CD4-positive, alpha-beta T cell treated with Interleukin-4 for 4 hours (primary cell): ENCODE results near the gene ATP2B3.

Source experiments
- DNase-seq: peaks from one replicate; pipeline ENCODE4 v3.0.0-alpha.2; 2020

Gene ATP2B3

DNA sequence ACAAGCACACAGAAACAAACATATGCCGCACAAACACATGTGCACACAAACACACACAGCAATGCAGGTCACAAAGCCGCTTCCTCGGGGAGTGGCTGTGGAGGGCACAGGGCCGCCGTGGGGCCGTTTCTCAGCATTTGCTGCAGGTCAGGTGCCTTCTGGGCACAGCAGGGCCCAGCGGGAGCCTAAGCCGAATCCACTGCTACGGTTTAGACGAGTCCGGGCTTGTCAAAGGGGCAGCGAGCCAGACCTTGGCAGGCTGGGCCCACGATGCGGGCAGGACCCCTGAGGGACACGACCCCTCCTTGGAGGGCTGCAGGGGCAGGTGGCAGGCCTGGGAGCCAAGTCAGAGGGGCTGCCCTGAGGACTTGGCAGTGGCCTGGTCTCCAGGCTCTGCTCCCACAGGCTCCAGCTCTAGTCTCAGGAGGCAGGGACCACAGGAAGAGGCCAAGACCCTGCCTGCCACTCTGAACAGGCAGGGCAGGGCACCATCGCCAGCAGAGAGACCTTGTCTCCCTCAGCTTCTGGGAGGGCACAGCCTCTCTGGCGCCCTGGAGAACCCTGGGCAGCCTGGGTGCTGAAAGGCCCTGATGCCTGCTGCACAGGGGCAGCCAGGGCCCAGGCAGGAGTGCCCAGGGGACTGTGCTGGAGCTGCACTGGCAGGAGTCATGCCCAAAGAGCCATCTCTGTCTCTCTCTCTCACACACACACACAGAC lies 5.5 kb upstream of the ATP2B3 start:
- no peak for DNase-seq

DNA sequence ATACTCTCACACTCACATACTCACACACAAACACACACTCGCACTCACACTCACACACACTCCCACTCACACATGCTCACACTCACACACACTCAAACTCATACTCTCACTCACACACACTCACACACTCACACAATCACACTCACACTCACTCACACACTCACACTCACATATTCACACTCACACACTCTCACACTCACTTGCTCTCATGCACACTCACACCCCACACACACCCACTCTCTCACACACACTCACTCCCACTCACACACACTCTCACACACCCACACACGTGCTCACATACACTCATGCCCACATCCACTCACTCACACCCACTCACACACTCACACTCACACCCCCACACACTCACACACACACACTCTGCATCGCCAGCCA lies 4.9 kb upstream of the ATP2B3 start:
- no peak for DNase-seq

DNA sequence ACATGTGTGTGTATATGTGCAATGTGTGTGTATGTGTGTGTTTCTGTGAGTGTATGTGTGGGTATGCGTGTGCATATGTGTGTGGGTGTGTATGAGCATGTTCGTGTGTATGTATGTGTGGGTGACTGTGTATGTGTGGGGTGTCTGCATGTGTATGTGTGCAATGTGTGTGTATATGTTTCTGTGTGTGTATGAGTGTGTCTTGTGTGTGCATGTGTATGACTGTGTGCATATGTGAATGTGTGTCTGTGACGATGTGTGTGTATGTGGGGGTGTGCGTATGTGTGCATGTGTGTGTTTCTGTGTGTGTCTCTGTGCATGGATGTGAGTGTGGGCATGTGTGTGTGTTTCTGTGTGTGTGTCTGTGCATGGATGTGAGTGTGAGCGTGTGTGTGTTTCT lies 4.2 kb upstream of the ATP2B3 start:
- no peak for DNase-seq

DNA sequence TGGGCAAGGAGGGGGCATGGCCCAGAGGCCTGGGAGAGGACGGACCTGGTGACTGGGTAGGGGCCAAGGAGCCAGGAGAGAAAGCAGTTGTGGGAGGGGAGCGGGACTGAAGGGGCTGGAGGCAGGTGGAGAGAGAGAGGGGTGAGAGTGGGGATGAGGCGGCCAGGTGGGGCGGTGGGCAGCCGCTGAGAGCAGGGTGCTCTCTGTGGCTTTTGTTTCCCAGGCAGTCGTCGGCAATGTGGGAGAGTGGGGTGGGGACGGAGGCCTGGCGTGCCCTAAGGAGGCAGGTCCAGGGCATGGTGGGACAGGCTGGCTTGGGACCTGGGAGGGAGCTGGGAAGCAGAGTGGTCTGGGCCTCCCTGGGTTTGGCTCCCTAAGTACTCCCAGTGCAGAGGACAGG lies 3.2 kb upstream of the ATP2B3 start:
- no peak for DNase-seq

DNA sequence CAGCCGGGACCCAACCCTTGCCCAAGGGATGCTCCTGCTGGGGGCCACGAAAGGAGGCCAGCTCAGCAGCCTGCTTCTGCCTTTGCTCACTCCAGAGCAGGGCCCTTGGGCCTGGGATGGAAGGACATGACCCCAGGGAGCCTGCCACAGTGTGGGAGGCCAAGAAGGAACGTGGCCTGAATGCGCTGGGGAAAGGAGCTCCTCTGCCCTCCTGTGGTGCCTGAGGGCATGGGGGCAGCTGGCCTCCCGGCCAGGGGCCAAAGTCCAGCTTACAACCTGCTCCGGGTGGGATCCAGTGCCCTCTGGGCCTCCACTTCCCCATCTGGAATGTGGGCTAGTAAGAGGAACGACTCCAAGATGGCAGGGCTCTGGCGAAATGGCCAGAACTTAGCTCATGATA lies 2.0 kb upstream of the ATP2B3 start:
- DNase-seq: no peak

DNA sequence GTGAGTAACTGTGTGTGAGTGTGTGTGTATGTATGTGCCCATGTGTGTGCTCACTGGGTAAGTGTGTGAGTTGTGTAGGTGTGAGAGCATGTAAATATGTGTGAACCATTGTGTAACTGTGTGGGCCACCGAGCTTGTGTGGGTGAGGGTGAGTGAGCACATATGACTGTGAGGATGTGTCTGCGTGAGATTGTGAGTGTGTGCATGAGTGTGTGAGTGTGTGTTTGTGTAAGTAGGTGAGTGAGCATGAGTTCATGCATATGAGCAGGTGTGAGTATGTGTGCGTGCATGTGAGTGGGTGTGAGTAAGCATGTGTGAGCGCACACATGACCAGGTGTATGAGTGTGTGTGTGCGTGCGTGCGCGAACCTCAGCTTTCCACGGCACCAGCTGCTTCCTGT lies 1.4 kb upstream of the ATP2B3 start:
- no peak for DNase-seq

DNA sequence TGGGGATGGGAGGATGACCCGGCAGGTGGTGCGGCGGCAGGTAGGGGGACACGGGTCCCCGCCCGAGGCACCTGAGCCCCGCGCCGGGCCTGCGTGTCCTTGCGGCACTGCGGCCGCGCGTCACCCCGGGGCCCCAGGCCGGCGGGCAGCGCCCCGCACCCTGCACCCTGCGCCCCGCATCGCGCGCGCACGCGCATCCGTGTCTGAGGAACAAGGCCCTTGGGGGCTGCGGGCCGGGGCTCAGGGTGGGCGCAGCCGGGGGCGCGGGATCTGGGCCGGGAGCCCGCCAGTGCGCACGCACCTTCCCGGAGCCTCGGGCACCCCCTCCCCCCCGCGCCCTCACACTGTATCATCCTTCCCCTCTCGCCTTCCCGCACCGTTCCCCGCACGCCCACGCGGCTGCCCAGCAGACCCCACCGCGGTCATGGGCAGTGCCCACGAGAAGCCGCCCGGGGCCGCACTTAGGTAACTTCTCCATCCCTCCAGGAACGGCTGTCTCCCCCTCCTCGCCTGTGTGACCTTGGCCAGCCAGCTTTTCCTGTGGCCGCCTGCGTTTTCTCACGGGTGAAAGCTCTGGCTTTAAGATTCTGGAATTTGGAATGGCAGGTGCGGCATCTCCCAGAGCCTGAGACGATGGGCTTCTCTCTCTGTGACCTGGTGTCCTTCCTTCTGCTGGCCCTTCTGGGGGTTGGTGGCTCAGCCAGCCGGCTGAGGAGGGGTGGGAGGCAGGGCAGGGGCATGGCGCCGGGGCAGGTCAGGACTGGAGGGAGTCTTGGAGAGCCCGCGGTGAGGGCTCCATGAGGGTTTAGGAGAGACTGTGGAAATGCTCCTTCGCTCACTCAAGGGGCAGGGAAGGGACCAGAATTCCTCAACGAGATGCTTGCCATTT lies 748 bp downstream of the ATP2B3 start:
- DNase-seq: no peak

DNA sequence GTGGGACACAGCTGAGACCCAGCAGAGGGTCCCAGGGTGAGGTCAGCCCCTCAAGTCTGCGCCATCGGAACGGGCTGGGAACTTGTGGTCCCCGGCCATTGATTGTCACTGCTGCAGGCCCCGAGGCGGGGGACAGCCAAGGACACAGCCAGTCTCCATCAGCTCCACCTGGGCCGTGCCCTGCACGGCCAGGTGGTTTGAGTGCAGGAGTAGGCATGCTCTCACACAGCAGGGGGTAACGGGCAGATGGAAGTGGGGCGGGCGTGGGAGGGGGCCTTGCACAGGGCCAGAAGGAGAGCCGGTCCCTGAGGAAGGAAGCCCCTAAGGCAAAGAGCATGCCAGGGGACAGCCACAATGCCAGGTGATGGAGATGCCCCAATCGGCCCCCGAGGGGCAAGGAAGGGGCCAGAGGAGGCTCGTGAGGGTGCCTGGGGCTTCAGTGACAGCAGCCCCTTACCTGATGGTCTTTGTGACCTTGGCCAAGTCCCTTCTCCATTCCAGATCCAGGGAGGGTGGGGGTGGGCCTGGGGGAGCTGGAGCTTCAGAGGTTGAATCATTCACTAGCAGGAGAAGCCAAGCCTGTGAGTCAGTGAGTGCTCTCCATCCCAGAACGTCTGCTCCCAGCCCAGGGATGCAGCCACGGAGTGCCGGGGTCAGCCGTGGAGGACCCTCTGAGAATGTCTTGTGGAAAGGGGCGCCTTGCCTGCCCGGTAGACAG lies 2.3 kb downstream of the ATP2B3 start:
- DNase-seq: no peak

DNA sequence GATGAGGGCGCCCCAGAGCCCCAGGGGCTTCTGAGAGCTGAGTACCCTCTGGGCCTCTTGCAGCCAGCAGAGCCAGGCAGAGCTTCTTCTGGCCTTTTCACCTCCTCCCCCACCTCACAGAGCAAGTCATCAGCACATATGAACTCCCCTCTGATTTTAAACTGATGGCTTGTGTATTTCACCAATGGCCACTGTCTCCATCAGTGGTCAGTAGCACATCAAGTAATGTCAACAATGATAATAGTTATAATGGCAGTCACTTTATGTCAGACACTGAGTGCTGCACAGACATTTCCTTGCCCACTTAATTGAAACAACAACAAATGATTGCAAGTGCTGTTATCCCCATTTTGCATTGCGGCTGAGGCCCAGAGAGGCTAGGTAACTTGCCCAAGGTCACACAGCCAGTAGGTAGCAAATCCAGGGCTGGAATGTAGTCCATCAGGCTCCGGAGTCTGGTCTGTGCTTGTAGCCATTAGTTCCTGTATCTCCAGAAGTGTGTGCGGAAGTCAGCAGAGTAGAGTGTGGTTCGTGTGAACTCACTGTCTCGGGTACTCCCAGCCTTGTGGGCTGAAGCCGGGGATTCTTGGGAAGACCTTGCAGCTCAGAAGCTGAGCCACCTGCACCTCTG lies 3.0 kb downstream of the ATP2B3 start:
- DNase-seq: no peak

DNA sequence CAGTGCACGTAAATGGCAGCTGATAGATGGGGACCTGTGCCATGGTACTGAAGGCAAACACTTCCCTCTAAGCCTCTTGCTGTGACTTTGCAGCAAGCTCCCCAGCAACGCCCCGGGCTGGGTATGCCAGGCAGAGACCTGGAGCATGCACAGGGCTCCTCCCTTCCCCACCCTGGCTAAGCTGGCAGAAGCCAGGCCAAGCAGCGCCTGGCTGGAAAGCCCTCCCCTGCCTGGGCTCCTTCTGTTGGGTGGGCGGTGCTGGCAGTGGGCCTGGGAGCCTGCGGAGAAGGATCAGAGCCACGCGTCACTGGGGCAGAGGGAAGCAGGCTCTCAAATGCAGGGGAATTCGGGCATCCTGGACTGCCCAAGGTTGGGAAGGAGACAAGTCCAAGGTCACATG lies 3.6 kb downstream of the ATP2B3 start:
- no peak for DNase-seq

DNA sequence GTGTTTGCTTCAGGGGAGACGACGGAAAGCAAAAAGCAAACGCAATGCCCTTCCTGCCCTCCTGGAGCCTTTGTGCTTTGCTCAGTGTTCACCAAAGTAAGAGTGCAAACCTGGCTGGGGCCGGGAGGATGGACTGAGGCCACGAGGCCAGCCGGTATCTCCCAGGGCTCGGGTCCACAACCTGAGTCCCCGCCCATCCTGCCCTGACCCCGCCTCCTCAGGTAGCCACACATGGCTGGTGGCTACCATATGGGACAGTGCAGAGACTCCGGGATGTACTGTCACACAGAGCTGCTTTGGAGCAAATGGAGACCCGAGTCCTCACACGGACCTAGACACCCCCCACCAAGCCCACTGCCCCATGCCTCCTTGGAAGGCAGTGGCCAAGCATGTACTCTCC lies 4.8 kb downstream of the ATP2B3 start:
- no peak for DNase-seq

DNA sequence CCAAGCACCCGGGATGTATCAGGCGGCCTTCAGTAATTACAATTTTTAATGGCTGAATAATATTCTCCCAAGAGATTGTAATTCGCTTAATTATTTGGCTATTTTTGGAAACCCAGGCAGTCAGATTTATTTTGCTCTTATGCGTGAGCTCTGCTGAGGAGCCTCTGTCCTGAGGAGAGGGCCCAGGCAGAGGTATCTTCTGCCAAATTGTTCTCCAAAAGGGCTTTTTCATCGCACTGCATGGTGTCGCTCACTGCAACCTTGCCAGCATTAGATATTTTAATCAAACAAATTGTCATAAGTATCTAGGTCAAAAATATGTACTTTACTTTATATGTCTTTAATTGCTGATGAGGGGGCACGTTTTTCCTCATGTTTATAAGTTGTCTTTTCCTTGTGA lies 5.8 kb downstream of the ATP2B3 start:
- DNase-seq: no peak

DNA sequence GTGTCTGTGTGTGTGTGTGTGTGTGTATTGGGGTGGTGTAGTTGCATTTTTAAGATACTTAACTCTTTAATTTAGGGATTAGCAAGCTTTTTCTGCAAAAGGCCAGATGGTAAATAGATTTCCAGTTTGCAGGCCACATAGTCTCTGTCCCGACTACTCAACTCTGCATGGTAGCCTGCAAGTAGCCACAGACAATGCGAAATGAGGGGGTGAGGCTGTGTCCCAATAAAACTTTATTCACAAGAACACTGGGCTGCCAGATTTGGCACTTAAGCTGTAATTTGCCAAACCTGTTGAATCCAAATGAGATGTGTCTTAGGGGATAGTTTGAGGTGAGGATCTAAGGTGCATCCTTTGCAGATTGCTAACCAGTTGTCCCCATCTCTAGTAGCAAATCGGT lies 6.8 kb downstream of the ATP2B3 start:
- no peak for DNase-seq

DNA sequence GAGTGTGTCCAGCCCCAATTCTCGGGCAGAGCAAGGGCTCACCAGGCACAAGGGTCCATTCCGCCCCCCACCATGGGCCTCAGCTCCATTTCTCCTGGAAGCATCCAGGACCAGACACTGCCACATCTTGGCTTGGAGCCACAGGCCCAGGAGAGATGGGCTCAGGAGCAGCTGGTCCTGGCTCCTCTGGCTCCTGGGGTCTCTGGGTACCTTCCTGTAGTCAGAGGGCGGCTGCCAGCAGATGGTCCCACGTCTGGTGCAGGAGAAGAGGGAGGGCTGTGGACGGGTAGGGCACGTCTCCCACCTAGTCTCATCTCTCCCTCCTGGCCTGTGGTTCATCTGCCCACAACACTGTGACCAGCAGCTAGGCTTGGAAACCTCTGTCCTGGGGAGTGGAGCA lies 8.0 kb downstream of the ATP2B3 start:
- DNase-seq: no peak

DNA sequence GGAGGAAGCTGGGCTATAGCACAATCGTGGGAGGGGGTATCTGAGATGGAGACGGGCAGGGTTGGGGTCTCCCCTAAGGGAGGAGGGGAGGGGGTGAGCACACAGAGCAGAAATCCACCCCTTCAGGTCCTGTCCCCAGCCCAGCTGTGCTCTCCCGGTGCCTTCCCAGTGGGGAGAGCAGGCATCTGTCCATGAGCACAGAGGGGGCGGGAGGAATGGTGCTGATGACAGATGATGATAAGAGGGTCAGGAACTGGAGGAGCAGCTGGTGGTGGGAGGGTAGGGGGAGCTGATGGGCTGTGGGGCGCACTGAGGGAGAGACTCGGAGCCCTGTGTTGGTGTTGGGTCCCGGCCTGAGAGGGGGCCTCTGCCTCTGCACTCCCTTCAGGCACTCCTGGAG lies 8.6 kb downstream of the ATP2B3 start:
- no peak for DNase-seq

DNA sequence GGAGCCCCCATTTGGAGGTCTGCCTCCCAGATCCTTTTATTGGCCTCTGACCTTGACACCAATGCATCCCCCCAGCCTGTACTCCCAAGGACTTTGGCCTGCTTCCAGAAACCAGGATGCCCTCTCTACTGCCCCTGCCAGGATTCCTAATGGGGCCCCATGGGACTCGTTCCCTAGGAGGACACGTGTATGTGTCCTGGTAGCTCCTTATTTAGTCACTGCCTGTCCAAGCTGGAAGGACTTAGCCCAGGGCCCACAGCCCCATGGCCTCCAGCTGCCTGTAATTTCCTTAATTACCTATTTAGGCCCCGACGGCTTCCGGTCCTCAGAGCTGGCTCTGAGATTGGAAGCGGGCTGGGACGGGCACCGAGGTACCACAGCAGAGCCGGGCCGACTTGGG lies 9.4 kb downstream of the ATP2B3 start:
- no peak for DNase-seq

DNA sequence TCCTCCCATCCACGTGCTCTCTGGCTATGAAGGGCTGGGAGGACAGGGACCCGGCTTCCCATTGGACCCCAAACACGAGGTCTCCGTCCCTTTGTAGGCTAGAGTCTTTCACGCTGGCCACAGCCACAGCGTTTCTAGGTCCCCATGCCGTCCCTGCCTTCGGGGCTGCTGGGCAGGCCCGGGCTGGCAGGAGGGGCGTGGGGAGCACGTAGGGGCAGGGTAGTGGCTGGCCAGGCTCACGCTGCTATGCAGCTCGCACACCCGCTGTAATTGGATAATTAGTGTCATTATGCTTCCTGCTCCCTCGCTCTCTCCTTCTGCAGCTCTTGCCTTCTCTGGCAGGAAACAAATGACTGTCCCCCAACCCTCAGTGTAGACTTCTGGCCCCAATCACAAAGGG lies 9.8 kb downstream of the ATP2B3 start:
- DNase-seq: no peak

DNA sequence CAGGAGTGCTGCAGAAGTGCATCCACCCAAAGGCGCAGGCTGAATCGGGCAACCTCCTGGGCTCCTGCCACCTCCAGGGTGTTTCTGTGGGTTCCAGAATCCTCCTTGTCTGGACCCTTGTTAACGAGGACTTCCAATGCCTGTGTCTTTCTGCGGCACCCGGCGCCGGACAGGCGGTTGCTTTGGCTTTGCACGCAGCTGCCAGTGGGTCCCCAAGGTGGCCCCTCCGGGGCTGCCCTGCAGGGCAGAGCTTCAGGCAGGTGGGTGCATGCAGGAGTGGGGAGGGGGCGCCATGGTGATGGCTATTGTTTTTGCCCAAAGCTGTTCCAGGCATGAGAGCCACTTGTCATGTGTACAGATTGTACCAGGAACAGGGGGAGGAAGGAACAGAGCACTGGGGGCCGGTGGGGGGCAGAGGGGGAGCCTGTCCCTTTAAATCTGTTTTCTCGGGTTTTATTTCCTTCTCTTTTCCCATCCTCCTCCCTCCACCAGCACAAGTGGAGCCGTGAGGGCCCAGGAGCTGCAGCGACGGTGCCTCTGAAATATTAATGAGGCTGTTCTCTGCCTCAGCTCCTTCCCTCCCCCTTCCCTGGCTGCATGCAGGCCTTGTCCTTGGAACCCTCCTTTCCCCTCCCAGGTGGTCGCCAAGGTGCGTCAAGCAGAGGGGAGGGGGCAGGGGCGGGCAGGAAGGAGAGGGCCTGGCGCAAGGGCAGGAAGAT lies 13.1 kb downstream of the ATP2B3 start:
- DNase-seq: no peak

DNA sequence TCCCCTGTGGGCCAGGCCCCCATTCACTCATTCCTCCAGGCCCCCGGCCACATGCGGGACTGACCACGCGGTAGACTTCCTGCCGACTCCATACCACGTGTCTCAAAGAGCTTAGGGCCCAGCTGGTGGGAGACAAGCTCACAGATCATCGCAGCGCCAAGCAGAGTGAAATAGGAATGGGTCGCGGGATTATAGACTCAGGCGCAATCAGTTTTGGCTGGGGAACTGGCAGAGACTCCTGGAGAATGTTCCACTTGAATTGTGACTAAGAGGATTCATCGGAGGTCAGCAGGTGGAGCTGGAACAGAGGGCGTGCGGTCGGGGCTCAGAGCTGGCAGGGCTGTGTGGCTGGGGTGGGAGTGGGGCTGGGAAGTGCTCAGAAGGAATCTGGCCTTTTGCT lies 15.6 kb downstream of the ATP2B3 start:
- no peak for DNase-seq

DNA sequence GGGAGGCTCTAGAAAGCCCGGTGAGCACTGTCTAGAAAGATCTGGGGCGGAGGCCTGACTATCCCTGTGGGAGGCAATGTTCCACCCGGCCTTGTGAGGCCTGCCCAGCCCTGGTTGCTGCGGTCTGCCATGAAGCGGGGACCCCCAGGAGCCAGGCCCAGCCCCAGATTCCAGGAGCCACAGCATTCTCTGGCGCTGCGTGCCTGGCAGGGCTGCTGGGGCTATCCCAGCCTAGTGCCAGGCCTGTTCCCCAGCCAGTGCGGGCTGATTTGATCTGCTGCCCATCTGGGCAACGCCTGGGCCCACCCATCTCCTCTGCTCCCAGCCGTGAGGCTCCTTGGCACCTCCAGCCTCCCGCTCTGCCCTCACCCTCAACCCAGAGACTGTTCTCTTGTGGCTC lies 19.6 kb downstream of the ATP2B3 start:
- no peak for DNase-seq

DNA sequence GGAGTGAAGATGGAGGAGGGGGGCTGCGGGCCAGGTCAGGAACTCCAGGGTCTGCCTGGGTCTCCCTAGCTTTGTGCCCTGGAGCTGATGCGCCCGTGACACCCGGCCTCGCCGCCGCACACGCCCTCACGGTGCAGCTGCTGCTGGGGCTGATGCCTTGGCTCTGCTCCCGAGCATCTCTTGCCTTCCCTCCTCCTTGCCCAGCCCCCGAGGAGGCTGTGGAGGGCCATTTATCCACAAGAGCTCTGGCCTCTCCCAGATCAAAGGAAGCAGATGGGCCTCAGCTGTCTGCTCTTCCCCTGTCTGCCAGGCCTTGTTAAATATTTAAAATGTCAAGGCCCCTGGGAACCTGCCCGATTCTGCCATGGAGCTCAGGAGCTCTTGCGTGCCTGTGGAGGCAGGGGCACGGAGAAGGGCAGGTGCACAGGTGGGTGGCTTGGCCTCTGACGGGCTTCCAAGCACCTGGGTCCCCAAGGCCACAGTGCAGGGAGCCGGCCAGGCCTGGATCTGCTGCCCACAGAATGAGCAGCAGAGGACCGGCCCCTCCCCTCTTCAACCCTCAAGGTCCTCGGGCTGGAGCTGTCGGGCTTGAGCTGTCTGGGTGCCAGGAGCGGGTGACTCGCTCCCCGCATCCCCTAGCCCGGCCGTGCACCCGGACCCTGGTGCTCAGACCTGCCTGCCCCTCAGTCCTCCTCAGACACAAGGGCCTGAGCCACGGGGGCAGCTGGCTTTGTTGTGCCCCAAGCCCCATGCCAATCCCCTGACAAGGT lies 20.3 kb downstream of the ATP2B3 start:
- no peak for DNase-seq

DNA sequence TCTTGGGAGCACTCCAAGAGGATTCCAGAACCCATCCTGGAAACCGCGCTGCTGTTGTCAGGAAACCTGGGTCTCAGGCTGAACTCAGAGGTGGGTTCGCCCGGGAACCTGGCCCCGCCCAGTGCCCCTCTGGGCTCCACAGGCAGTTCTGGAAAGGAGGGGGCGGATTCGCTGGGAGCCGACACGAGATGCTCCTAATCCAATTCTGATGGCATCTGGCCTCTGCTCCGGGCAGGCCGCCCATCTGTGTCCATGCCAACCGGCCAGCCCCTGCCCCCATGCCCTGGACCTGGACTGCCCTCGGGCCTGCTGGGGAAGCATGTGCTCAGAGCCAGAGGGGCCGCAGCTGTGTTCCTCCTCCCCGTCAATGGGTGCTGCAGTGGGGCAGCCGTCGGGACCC lies 21.0 kb downstream of the ATP2B3 start:
- DNase-seq: no peak
